Central memory CD8-positive, alpha-beta T cell (primary cell): ENCODE measurements around the gene SCG5.

Experiments
- ATAC-seq: fragments of 150-1000 bp; cut with Tn5 transposase; replicated peaks from 2 replicates; pipeline ENCODE4 v1.10.0; 2022; ENCODE audit warnings: mild to moderate bottlenecking, moderate FRiP score, moderate number of reproducible peaks; ENCODE audit not compliant: poor library complexity, severe bottlenecking; ENCODE audit errors: extremely low read depth
- DNase-seq, 2 donors: peaks; one replicate each; pipeline ENCODE4 v3.0.0; 2021; ENCODE audit warnings: low spot score in 2 of 2
- H3K27ac Mint-ChIP-seq: one replicate; pipeline ENCODE4 v1.8.0; 2022; ENCODE audit warnings: low read depth, mild to moderate bottlenecking, moderate library complexity, mixed read lengths
- H3K27me3 Mint-ChIP-seq: one replicate; pipeline ENCODE4 v1.8.0; 2022; ENCODE audit warnings: mixed read lengths
- H3K36me3 Mint-ChIP-seq: one replicate; pipeline ENCODE4 v1.8.0; 2022; ENCODE audit warnings: mild to moderate bottlenecking, moderate library complexity, mixed read lengths; ENCODE audit not compliant: insufficient read depth
- H3K4me1 Mint-ChIP-seq: one replicate; pipeline ENCODE4 v1.8.0; 2022; ENCODE audit warnings: mixed read lengths
- H3K4me3 Mint-ChIP-seq: one replicate; pipeline ENCODE4 v1.8.0; 2022; ENCODE audit warnings: mild to moderate bottlenecking, moderate library complexity, mixed read lengths
- H3K9me3 Mint-ChIP-seq: one replicate; pipeline ENCODE4 v1.8.0; 2022; ENCODE audit warnings: mixed read lengths

Gene SCG5

GRCh38 chr15:32729700-32730395, 88.3 kb downstream of the SCG5 start:
- Mint-ChIP-seq H3K27ac (no peak overlapping the region), H3K27me3 (peaks cover 50% of the 10 kb centered on the region), H3K4me1 (no peaks in the 10 kb centered on the region), H3K4me3 (no peak overlapping the region), H3K9me3 (peaks cover 5% of the 10 kb centered on the region), H3K36me3 (no peaks in the 10 kb centered on the region)
- ATAC-seq = no peak
- DNase-seq = no peak

GRCh38 chr15:32730677-32731654, 89.5 kb downstream of the SCG5 start:
- Mint-ChIP-seq H3K27ac (no peak overlapping the region), H3K4me3 (no peak overlapping the region), H3K27me3 (peaks cover 49% of the 10 kb centered on the region), H3K9me3 (peaks cover 5% of the 10 kb centered on the region), H3K4me1 (no peaks in the 10 kb centered on the region), H3K36me3 (no peaks in the 10 kb centered on the region)
- DNase-seq (no peak), ATAC-seq (no peak)

- Mint-ChIP-seq H3K4me3 (no peak overlapping the region), H3K4me1 (no peaks in the 10 kb centered on the region), H3K9me3 (no peaks in the 10 kb centered on the region), H3K27ac (no peak overlapping the region), H3K27me3 (peaks cover 52% of the 10 kb centered on the region), H3K36me3 (no peaks in the 10 kb centered on the region)
- ATAC-seq = no peak
- no peak for DNase-seq
Measured at GRCh38 chr15:32732574-32733157, 91.2 kb downstream of the SCG5 start.

- Mint-ChIP-seq H3K36me3 (no peaks in the 10 kb centered on the region), H3K4me1 (no peaks in the 10 kb centered on the region), H3K27ac (no peak overlapping the region), H3K4me3 (no peak overlapping the region), H3K27me3 (peaks cover 52% of the 10 kb centered on the region), H3K9me3 (no peaks in the 10 kb centered on the region)
- no peak for DNase-seq
- ATAC-seq = no peak
Measured at GRCh38 chr15:32733281-32733680, 91.8 kb downstream of the SCG5 start.

- Mint-ChIP-seq H3K27ac (no peak overlapping the region), H3K4me1 (no peaks in the 10 kb centered on the region), H3K4me3 (no peak overlapping the region), H3K9me3 (peaks cover 11% of the 10 kb centered on the region), H3K27me3 (peaks cover 54% of the 10 kb centered on the region), H3K36me3 (no peaks in the 10 kb centered on the region)
- ATAC-seq (no peak), DNase-seq (no peak)
Measured at GRCh38 chr15:32735989-32736700, 94.6 kb downstream of the SCG5 start.

- Mint-ChIP-seq H3K4me3 (no peak overlapping the region), H3K9me3 (peaks cover 11% of the 10 kb centered on the region), H3K36me3 (no peaks in the 10 kb centered on the region), H3K27ac (no peak overlapping the region), H3K27me3 (peaks cover 57% of the 10 kb centered on the region), H3K4me1 (no peaks in the 10 kb centered on the region)
- no peak for ATAC-seq
- no peak for DNase-seq
Measured at GRCh38 chr15:32736701-32737061, 95.2 kb downstream of the SCG5 start.

- Mint-ChIP-seq H3K27me3 (peaks cover 61% of the 10 kb centered on the region), H3K9me3 (peaks cover 11% of the 10 kb centered on the region), H3K4me3 (no peak overlapping the region), H3K4me1 (no peaks in the 10 kb centered on the region), H3K36me3 (no peaks in the 10 kb centered on the region), H3K27ac (no peak overlapping the region)
- no peak for ATAC-seq
- no peak for DNase-seq
Measured at GRCh38 chr15:32737304-32737703, 95.8 kb downstream of the SCG5 start.

- Mint-ChIP-seq H3K4me1 (no peaks in the 10 kb centered on the region), H3K27me3 (peaks cover 72% of the 10 kb centered on the region), H3K4me3 (no peak overlapping the region), H3K9me3 (peaks cover 11% of the 10 kb centered on the region), H3K27ac (no peak overlapping the region), H3K36me3 (no peaks in the 10 kb centered on the region)
- ATAC-seq (no peak), DNase-seq (no peak)
Measured at GRCh38 chr15:32738666-32739065, 97.2 kb downstream of the SCG5 start.

- peaks cover 11% of the 10 kb centered on the region for H3K9me3 Mint-ChIP-seq
- H3K4me3 Mint-ChIP-seq = no peak overlapping the region
- H3K27ac Mint-ChIP-seq = no peak overlapping the region
- ATAC-seq (no peak), DNase-seq (no peak)
- H3K4me1 Mint-ChIP-seq = no peaks in the 10 kb centered on the region
- H3K27me3 Mint-ChIP-seq = peaks cover 65% of the 10 kb centered on the region
- no peaks in the 10 kb centered on the region for H3K36me3 Mint-ChIP-seq
Measured at GRCh38 chr15:32739522-32740063, 98.1 kb downstream of the SCG5 start.

- no peak for DNase-seq
- peaks cover 11% of the 10 kb centered on the region for H3K9me3 Mint-ChIP-seq
- H3K36me3 Mint-ChIP-seq = no peaks in the 10 kb centered on the region
- ATAC-seq = no peak
- H3K4me3 Mint-ChIP-seq = no peak overlapping the region
- H3K4me1 Mint-ChIP-seq = no peaks in the 10 kb centered on the region
- H3K27ac Mint-ChIP-seq = no peak overlapping the region
- peaks cover 50% of the 10 kb centered on the region for H3K27me3 Mint-ChIP-seq
Measured at GRCh38 chr15:32743411-32744140, 102.1 kb downstream of the SCG5 start.

GRCh38 chr15:32746116-32746857, 104.8 kb downstream of the SCG5 start:
- ATAC-seq (no peak), DNase-seq (no peak)
- Mint-ChIP-seq H3K9me3 (no peaks in the 10 kb centered on the region), H3K36me3 (no peaks in the 10 kb centered on the region), H3K27me3 (peaks cover 28% of the 10 kb centered on the region), H3K4me3 (no peak overlapping the region), H3K27ac (no peak overlapping the region), H3K4me1 (no peaks in the 10 kb centered on the region)
